Measurements from ENCODE around the gene RNF5.
"Not testable (repeated sequence)": the region's sequence is repeated elsewhere in the genome, so short reads cannot be mapped to it uniquely, and the experiment has no call there.

Gene RNF5

GRCh38 chr6:32208996-32209395 is 30.8 kb downstream of the RNF5 start:
- TF ChIP-seq, protein P1, sequence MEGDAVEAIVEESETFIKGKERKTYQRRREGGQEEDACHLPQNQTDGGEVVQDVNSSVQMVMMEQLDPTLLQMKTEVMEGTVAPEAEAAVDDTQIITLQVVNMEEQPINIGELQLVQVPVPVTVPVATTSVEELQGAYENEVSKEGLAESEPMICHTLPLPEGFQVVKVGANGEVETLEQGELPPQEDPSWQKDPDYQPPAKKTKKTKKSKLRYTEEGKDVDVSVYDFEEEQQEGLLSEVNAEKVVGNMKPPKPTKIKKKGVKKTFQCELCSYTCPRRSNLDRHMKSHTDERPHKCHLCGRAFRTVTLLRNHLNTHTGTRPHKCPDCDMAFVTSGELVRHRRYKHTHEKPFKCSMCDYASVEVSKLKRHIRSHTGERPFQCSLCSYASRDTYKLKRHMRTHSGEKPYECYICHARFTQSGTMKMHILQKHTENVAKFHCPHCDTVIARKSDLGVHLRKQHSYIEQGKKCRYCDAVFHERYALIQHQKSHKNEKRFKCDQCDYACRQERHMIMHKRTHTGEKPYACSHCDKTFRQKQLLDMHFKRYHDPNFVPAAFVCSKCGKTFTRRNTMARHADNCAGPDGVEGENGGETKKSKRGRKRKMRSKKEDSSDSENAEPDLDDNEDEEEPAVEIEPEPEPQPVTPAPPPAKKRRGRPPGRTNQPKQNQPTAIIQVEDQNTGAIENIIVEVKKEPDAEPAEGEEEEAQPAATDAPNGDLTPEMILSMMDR (conservative IDR thresholded peaks at IDR 0.05; ENCODE audit: low read depth, low read length), result no peak
- no peak for DNase-seq (ENCODE audit: low read depth)
- no peak overlapping the region for H3K4me3 ChIP-seq (ENCODE audit: low read length)

DNA sequence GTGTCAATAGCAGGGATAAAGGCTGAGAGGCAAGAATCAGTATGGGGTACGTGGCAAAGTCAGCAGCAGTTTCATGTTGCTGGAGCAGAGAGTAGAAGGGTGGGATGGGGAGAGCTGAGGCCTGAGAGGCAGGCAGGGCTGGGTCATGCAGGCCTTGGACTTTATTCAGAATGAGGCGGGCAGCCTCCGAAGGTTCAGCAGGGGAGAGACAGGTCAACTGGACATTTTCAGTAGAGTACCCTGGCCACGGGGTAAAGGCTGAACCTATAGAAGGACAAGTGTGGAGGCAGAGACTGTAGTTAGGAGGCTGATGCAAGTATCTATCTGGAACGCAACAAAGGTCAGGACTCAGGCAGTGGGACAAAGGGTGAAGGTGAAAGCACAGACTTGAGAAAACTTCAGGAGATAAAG is 32.0 kb downstream of the RNF5 start:
- no peak for DNase-seq (ENCODE audit: low read depth)
- no peak overlapping the region for H3K4me3 ChIP-seq (ENCODE audit: low read length)
- TF ChIP-seq, protein P1 (conservative IDR thresholded peaks at IDR 0.05; ENCODE audit: low read depth, low read length), result no peak

DNA sequence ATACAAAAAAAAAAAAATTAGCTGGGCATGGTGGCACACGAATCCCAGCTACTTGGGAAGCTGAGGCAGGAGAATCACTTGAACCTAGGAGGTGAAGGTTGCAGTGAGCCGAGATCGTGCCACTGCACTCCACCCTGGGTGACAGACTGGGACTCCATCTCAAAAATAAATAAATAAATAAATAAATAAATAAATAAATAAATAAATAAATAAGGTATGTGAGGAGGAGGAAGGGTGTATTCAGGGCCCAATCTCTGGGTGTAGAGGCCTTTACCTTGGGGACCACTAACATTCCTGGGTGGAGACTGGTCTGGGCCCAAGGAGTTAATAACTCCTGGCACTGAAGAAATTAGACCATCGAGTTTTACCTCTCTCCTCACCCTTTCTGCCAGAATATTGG is 33.2 kb downstream of the RNF5 start:
- not testable (repeated sequence) for H3K4me3 ChIP-seq (ENCODE audit: low read length); DNase-seq (ENCODE audit: low read depth)

- TF ChIP-seq, protein P1 (conservative IDR thresholded peaks at IDR 0.05; ENCODE audit: low read depth, low read length), result no peak
- no peak overlapping the region for H3K4me3 ChIP-seq (ENCODE audit: low read length)
- DNase-seq (ENCODE audit: low read depth), result no peak
These were observed 34.0 kb downstream of the RNF5 start for GRCh38 chr6:32212076-32212760.

DNA sequence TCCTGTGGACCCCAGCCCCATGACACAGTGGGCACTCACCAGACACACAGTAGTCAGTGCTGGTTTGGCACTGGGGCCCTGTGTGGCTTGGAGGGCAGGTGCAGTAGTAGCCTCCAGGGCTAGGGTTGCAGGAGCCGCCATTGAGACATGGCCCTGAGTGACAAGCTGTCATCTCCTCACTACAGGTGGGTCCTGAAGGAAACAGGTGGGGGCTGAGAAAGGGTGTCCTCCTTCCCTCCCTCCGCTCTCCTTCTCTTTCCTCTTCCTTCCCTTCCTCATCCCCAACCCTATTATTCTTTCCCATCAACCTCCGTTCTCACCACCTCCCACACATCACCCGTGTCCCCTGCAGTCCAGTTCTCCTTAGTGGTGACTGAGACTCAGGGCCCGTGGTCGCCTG is 35.4 kb downstream of the RNF5 start:
- no peak for DNase-seq (ENCODE audit: low read depth)
- TF ChIP-seq, protein P1 (conservative IDR thresholded peaks at IDR 0.05; ENCODE audit: low read depth, low read length), result no peak
- no peak overlapping the region for H3K4me3 ChIP-seq (ENCODE audit: low read length)

GRCh38 chr6:32214126-32214525 is 35.9 kb downstream of the RNF5 start:
- H3K4me3 ChIP-seq (ENCODE audit: low read length), result no peak overlapping the region
- TF ChIP-seq, protein P1 (conservative IDR thresholded peaks at IDR 0.05; ENCODE audit: low read depth, low read length), result no peak
- no peak for DNase-seq (ENCODE audit: low read depth)

DNA sequence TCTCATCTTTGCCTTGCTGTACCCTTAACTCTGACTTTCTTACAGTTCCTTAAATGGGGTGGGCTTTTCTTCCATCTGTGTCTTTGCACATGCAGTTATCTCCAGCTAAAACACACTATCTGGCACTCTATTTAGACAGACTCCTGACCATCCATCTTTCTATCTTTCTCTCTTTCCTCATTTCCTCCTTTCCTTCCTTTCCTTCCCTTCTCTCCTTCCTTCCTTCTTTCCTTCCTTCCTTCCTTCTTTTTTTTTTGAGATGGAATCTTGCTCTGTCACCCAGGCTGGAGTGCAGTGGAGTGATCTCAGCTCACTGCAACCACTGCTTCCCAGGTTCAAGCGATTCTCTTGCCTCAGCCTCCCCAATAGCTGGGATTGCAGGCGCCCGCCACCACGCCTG is 37.4 kb downstream of the RNF5 start:
- no peak overlapping the region for H3K4me3 ChIP-seq (ENCODE audit: low read length)
- TF ChIP-seq, protein P1 (conservative IDR thresholded peaks at IDR 0.05; ENCODE audit: low read depth, low read length), result no peak
- DNase-seq (ENCODE audit: low read depth), result no peak

Measured in retinal pigment epithelial cell (primary cell).